Stimulated activated CD8-positive, alpha-beta memory T cell treated with anti-CD3 and anti-CD28 coated beads, Interleukin-15, amount 100 ng/mL, for 48 hours (primary cell): ENCODE data around the gene RALY.
A peak's percentile ranks its signal among the peaks of the same experiment; 100 is the strongest.
"Not testable (repeated sequence)": the region's sequence is repeated elsewhere in the genome, so short reads cannot be mapped to it uniquely, and the experiment has no call there.

Experiments used
- DNase-seq, 2 donors: peaks; one replicate each; pipeline ENCODE4 v3.0.0-alpha.2; 2020; ENCODE audit warnings: low read depth in 2 of 2

Gene RALY

GRCh38 chr20:34015401-34016335 lies 22.0 kb downstream of the RALY start:
- DNase-seq: no peak

- no peak for DNase-seq
Observed at GRCh38 chr20:34016736-34017135, 23.0 kb downstream of the RALY start.

- DNase-seq: no peak
Observed at GRCh38 chr20:34017610-34018009, 23.9 kb downstream of the RALY start.

- no peak for DNase-seq
Observed at GRCh38 chr20:34018166-34018565, 24.5 kb downstream of the RALY start.

GRCh38 chr20:34022151-34022838 lies 28.6 kb downstream of the RALY start:
- no peak for DNase-seq

- no peak for DNase-seq
Observed at GRCh38 chr20:34022839-34023234, 29.1 kb downstream of the RALY start.

- no peak for DNase-seq
Observed at GRCh38 chr20:34023937-34024722, 30.4 kb downstream of the RALY start.

- no peak for DNase-seq
Observed at GRCh38 chr20:34024723-34025351, 31.1 kb downstream of the RALY start.

GRCh38 chr20:34028013-34028412 lies 34.3 kb downstream of the RALY start:
- DNase-seq: not testable (repeated sequence)

GRCh38 chr20:34029415-34029814 lies 35.7 kb downstream of the RALY start:
- no peak for DNase-seq

- no peak for DNase-seq
Observed at GRCh38 chr20:34030456-34030855, 36.7 kb downstream of the RALY start.

- no peak for DNase-seq
Observed at GRCh38 chr20:34033903-34034302, 40.2 kb downstream of the RALY start.

- peak; percentile 33 to 55 for DNase-seq
Observed at GRCh38 chr20:34037121-34037520, 43.4 kb downstream of the RALY start.

GRCh38 chr20:34037767-34038166 lies 44.1 kb downstream of the RALY start:
- DNase-seq: no peak

GRCh38 chr20:34040300-34040995 lies 46.7 kb downstream of the RALY start:
- no peak for DNase-seq

GRCh38 chr20:34041226-34041625 lies 47.5 kb downstream of the RALY start:
- DNase-seq: no peak

GRCh38 chr20:34042262-34042661 lies 48.6 kb downstream of the RALY start:
- no peak for DNase-seq

- no peak for DNase-seq
Observed at GRCh38 chr20:34043025-34043424, 49.3 kb downstream of the RALY start.

- DNase-seq: no peak
Observed at GRCh38 chr20:34045294-34045693, 51.6 kb downstream of the RALY start.

- no peak for DNase-seq
Observed at GRCh38 chr20:34045930-34046725, 52.4 kb downstream of the RALY start.
